Small intestine (tissue), 7 donors: ENCODE measurements around the gene FBXO31. TPM values are rescaled to one million over a fixed set of nuclear protein-coding genes. Genes with fewer than 3 reads are reported as not detected.
A peak's percentile ranks its signal among the peaks of the same experiment; 100 is the strongest.

Source experiments
- DNase-seq, 2 donors: peaks; one replicate each; pipeline versions ENCODE4 v3.0.0 to v3.0.0-alpha.2; 2013
- FAIRE-seq: peaks from 2 replicates; lab custom pipeline; 2012; peaks lifted over from hg19 to GRCh38; lab: Jason Lieb, UNC
- H3K27ac ChIP-seq, 3 donors: one replicate each; pipeline ENCODE4 v1.5.1; 2013; ENCODE audit warnings: low read length in 2 of 3, mild to moderate bottlenecking in 2 of 3, control low read depth in 1 of 3, inconsistent platforms in 1 of 3, low read depth in 1 of 3, moderate library complexity in 1 of 3
- H3K27me3 ChIP-seq, 3 donors: one replicate each; pipeline ENCODE4 v1.6.1; 2013; ENCODE audit warnings: low read length in 3 of 3, inconsistent platforms in 1 of 3; ENCODE audit not compliant: control insufficient read depth in 3 of 3, insufficient read depth in 3 of 3
- H3K36me3 ChIP-seq, 3 donors: one replicate each; pipeline ENCODE4 v1.6.1; 2013; ENCODE audit warnings: low read length in 3 of 3, inconsistent platforms in 1 of 3, low read depth in 1 of 3, mild to moderate bottlenecking in 1 of 3, moderate library complexity in 1 of 3; ENCODE audit not compliant: control insufficient read depth in 3 of 3, insufficient read depth in 2 of 3
- H3K4me1 ChIP-seq, 3 donors: one replicate each; pipeline ENCODE4 v1.6.1; 2013; ENCODE audit warnings: low read length in 2 of 3, inconsistent platforms in 1 of 3, low read depth in 1 of 3, mild to moderate bottlenecking in 1 of 3, moderate library complexity in 1 of 3; ENCODE audit not compliant: control insufficient read depth in 3 of 3, insufficient read depth in 2 of 3
- H3K4me3 ChIP-seq, 3 donors: one replicate each; pipeline ENCODE4 v1.5.1; 2013; ENCODE audit warnings: low read length in 3 of 3, control low read depth in 1 of 3, inconsistent platforms in 1 of 3, low read depth in 1 of 3, mild to moderate bottlenecking in 1 of 3, moderate library complexity in 1 of 3
- H3K9me3 ChIP-seq, 2 donors: one replicate each; pipeline ENCODE4 v1.6.1; 2013; ENCODE audit warnings: low read depth in 1 of 2, low read length in 1 of 2; ENCODE audit not compliant: control insufficient read depth in 2 of 2, insufficient read depth in 1 of 2
- WGBS, 3 donors: extraction: QIAGEN DNeasy Blood & Tissue Kit; methylation state at CpG; one replicate each; pipeline ENCODE4 v1.1.7; 2013; 5-methylcytosine and 5-hydroxymethylcytosine counted together
- polyA plus RNA-seq, 4 donors: library from polyadenylated mRNA; stranded (reverse) in 3 of 4; unstranded in 1 of 4; fragments of 200-250 nt in 3 of 4; fragments of 120-200 nt in 1 of 4; gene quantifications; one replicate each; pipeline versions ENCODE4 v1.2.1 to v1.2.3, GENCODE V29; 2013
- donor health status: healthy with polysubstance abuse.
- donor health status: control.
- donor health status: control.
- donor health status: Bipolar disorder and iron deficiency.
- donor health status: healthy.

Gene FBXO31
- polyA plus RNA-seq, 4 donors = 23.8 to 38.7 (median 29.4) TPM

DNA sequence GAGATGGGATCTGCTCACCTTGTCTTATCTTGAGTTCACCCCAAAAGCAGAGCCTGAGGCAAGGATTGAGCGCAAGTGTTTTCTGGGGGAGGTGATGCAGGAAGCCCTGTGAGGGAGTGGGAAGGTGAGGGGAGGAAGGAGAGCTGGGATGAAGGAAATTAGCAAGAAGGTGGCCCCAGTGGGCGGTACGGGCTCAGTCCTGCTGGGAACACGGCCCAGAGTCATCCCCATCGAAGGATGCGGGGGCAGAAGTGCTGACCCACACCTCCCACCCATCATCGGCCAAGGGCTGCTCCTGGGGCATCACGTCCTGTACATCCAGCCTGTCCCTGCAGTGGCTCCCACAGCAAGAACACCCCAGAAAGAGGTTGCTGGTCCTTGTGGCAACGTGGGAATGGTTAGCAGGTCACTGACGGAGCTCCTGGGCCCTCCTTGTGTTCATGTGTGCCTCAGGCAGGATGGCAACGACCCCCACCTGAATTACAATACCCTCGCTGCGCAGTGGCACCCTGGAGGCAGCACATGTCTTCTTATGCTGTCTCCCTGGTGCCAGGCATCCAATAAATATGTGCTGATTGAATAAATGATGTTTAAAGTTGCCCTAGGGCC lies 84.6 kb downstream of the FBXO31 start:
- no peak for FAIRE-seq
- 85 to 90% (median 85%) methylated on average over 13 of the region's 13 CpGs for WGBS, 3 donors

DNA sequence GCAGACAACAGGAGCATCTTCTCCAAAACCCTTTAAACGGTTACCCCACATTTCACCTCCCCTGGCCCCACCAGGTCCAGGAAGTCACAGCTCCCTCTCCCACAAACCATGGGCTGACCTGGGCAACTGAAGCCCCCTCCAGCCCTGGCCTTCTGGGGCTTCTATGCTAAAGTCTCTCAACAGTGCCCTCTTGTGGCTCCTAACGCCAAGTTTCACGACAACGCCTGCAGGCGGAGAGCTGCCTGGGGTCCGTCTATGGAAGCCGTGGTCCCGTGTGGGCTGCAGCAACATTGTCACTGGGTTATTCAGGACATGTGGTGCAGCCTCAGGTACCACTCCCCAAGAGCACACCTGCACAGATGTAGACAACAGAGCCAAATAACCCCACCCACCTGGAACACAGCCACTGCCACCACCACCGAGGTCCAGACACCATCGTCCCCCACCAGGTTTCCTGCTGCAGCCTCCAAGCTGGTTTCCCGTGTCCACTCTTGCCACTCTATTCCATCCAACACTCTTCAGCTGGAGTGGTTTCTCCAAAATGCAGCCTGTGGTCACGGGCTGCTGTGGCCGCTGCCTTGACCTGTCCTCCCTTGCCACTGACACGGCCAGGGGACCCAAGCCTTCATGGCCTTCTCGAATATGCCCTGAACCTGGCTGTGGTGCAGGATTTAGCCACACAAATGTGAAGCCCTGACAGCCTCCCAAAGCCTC lies 85.5 kb downstream of the FBXO31 start:
- Histone ChIP-seq H3K4me3 (no peak overlapping the region), H3K4me1 (peaks cover 0 to 4% (median 2%) of the 10 kb centered on the region in 3 donors), H3K27ac (no peak overlapping the region), H3K9me3 (no peaks in the 10 kb centered on the region), H3K36me3 (peaks cover 0 to 2% (median 0%) of the 10 kb centered on the region in 3 donors), H3K27me3 (no peaks in the 10 kb centered on the region)
- FAIRE-seq = no peak
- DNase-seq = peak; percentile 17 to 37
- 50 to 62% (median 52%) methylated on average over 15 of the region's 15 CpGs for WGBS, 3 donors

More for the DNA sequence above, 84.6 kb downstream of the FBXO31 start:
- Histone ChIP-seq H3K9me3 (no peaks in the 10 kb centered on the region), H3K27me3 (no peaks in the 10 kb centered on the region), H3K27ac (no peak overlapping the region), H3K4me3 (no peak overlapping the region), H3K36me3 (peaks cover 0 to 2% (median 0%) of the 10 kb centered on the region in 3 donors), H3K4me1 (peaks cover 0 to 4% (median 2%) of the 10 kb centered on the region in 3 donors)
- no peak for DNase-seq

DNA sequence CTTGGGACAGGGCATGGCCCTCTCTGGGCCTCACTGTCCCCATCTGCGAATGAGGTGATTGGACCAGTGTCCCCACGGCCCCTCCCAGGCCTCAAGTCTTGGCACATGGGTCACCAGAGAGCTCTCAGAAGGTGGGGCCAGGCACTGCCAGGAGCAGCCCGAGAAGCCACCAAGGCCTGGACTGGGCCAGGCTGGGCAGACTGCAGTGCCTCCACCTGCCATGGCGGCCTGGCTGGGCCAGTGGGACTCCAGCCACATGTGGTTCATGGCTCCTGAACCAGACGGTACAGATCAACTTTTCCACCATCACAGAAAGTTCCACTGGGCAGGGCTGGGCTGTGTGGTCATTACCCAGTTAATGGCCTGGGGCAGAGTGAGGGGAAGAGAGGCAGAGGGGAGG lies 86.2 kb downstream of the FBXO31 start:
- DNase-seq (no peak), FAIRE-seq (no peak)
- H3K27ac ChIP-seq = no peak overlapping the region
- no peaks in the 10 kb centered on the region for H3K9me3 ChIP-seq
- H3K4me1 ChIP-seq = peaks cover 0 to 4% (median 2%) of the 10 kb centered on the region in 3 donors
- H3K36me3 ChIP-seq = peaks cover 0 to 2% (median 0%) of the 10 kb centered on the region in 3 donors
- no peak overlapping the region for H3K4me3 ChIP-seq
- no peaks in the 10 kb centered on the region for H3K27me3 ChIP-seq
- 91 to 93% (median 92%) methylated on average over 5 of the region's 5 CpGs for WGBS, 3 donors

DNA sequence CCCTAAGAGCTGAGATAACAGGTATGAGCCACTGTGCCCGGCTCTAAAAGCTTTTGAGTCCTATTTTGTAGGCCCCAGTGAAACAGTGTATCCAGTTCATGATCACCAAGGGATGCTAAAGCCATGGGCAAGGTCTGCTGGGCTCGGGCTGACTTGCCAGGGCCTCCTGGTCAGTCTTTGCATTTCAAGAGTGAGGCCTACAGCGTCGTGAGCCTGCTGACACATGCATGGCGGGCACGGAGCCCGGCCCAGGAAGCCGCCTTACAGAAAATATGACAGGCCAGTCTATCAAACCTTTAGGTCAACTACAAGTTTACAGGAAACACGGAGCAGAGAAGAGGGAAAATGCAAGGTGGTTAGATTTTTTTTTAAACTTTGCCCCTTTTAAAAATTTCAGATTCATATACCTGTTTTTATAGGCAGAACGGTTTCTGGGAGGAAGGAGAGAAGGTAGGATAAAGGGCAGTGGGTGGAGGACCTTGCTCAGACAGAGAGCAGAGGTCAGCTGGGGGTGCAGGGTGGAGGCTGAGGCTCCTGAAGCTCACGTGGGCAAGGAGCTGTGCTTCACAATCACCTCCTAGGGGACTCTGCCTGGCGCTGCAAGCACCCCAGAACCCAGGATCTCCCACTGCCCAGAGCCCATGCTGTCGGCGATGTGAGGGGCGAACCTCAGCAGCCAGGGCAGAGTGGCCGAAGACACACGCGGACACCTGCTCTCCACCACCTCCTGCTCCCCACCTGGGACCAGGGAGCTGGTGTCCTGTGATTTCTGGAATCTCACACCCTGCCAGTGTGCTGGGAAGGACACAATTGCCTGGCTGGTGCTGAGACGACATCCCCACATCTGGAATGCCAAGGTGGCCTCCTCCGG lies 87.7 kb downstream of the FBXO31 start:
- H3K4me3 ChIP-seq = peak overlapping the region in 1 of 3 donors; percentile 5
- WGBS, 3 donors = 72 to 85% (median 81%) methylated on average over 20 of the region's 20 CpGs
- peaks cover 0 to 4% of the 10 kb centered on the region in 2 donors for H3K9me3 ChIP-seq
- FAIRE-seq (no peak), DNase-seq (peak; percentile 64 to 69)
- H3K4me1 ChIP-seq = peaks cover 0 to 4% (median 2%) of the 10 kb centered on the region in 3 donors
- peak overlapping the region in 2 of 3 donors; percentile 5 to 47 for H3K27ac ChIP-seq
- H3K27me3 ChIP-seq = no peaks in the 10 kb centered on the region
- peaks cover 0 to 2% (median 0%) of the 10 kb centered on the region in 3 donors for H3K36me3 ChIP-seq

DNA sequence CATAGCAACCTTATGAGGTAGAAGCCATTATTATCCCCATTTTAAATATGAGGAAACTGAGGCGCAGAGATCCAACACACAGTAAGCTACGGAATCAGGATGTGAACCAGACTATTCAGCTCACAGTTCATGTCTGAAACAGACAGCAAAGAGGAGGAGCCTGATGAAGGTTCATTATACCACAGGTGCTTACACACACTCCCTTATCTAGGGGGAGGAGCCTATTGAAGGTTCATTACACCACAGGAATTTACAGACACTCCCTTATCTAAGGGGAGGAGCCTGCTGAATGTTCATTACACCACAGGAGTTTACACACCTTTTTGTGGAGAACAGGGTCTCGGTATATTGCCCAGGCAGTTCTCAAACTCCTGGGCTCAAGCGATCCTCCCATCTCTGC lies 88.3 kb downstream of the FBXO31 start:
- Histone ChIP-seq H3K27me3 (no peaks in the 10 kb centered on the region), H3K4me3 (no peak overlapping the region), H3K27ac (peak overlapping the region in 2 of 3 donors; percentile 5 to 47), H3K36me3 (peaks cover 0 to 2% (median 0%) of the 10 kb centered on the region in 3 donors), H3K9me3 (peaks cover 0 to 4% of the 10 kb centered on the region in 2 donors), H3K4me1 (peaks cover 0 to 4% (median 2%) of the 10 kb centered on the region in 3 donors)
- FAIRE-seq = no peak
- DNase-seq = peak; percentile 66 to 91
- WGBS, 3 donors = 66 to 86% (median 72%) methylated on average over 4 of the region's 4 CpGs

DNA sequence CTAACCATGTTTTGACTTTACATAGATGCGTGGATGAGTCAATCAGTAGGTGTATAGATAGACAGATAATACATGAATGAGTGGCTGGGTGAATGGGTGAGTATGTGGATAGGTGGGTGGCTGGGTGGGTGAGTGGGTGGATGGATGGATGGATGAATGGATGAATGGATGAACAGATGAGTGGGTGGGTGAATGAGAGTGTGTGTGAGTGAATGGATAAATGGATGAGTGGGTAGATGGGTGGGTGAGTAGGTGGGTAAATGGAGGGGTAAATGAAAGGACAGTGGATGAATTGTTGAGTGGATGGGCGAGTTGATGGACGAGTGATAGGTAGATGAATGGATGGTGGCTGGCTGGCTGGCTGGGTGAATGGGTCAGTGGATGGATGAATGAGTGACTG lies 89.6 kb downstream of the FBXO31 start:
- no peak overlapping the region for H3K27ac ChIP-seq
- WGBS, 3 donors = 96 to 99% (median 96%) methylated on average over 3 of the region's 3 CpGs
- H3K4me3 ChIP-seq = no peak overlapping the region
- peaks cover 0 to 2% (median 0%) of the 10 kb centered on the region in 3 donors for H3K36me3 ChIP-seq
- DNase-seq = no peak
- H3K27me3 ChIP-seq = no peaks in the 10 kb centered on the region
- no peak for FAIRE-seq
- peaks cover 0 to 7% of the 10 kb centered on the region in 2 donors for H3K9me3 ChIP-seq
- peaks cover 0 to 4% (median 2%) of the 10 kb centered on the region in 3 donors for H3K4me1 ChIP-seq

DNA sequence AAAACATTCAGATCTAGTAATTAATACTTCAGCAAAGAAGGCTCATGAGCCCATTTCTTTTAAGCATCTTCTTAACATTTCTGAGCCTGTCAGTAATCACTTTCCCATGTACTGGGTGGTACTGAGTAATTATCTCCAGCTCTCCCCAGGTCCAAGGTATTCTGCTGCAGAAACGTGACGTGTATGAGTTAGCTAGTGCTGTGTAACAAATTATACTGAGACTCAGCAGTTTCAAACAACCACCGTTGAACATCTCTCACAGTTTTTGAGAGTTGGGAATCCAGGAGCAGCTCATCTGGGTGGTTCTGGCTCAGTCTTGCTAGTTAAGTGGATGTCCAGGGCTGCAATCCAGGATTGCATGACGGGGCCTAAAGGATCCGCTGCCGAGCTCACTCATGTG lies 91.6 kb downstream of the FBXO31 start:
- peaks cover 0 to 4% (median 2%) of the 10 kb centered on the region in 3 donors for H3K4me1 ChIP-seq
- DNase-seq (no peak), FAIRE-seq (no peak)
- no peaks in the 10 kb centered on the region for H3K27me3 ChIP-seq
- WGBS, 3 donors = 88 to 99% (median 95%) methylated on average over 6 of the region's 6 CpGs
- H3K4me3 ChIP-seq = no peak overlapping the region
- peaks cover 0 to 9% of the 10 kb centered on the region in 2 donors for H3K9me3 ChIP-seq
- no peaks in the 10 kb centered on the region for H3K36me3 ChIP-seq
- H3K27ac ChIP-seq = no peak overlapping the region
